GM23338 (cell line): ENCODE data around the gene TFB1M.

ENCODE experiments used
- ETS1 ChIP-seq: IDR thresholded peaks from 2 replicates; pipeline ENCODE4 v1.6.1; 2016; ENCODE audit warnings: antibody characterized with exemption
- EZH2 ChIP-seq: fragments of 200-600 bp; sonication (generic); IDR thresholded peaks from one replicate; pipeline ENCODE4 v1.8.0; 2017; ENCODE audit warnings: antibody characterized with exemption, mild to moderate bottlenecking, low read depth; ENCODE audit not compliant: unreplicated experiment
- EZH2phosphoT487 ChIP-seq: fragments of 200-600 bp; sonication (generic); IDR thresholded peaks from one replicate; pipeline ENCODE4 v1.8.1; 2018; ENCODE audit warnings: antibody characterized with exemption; ENCODE audit not compliant: unreplicated experiment
- JUNB ChIP-seq: IDR thresholded peaks from one replicate; pipeline ENCODE4 v1.6.1; 2016; ENCODE audit warnings: antibody characterized with exemption; ENCODE audit not compliant: unreplicated experiment
- NANOG ChIP-seq: IDR thresholded peaks from 2 replicates; pipeline ENCODE4 v1.6.1; 2016; ENCODE audit warnings: antibody characterized with exemption, borderline replicate concordance
- POLR2AphosphoS5 ChIP-seq: IDR thresholded peaks from 2 replicates; pipeline ENCODE4 v1.6.1; 2016; ENCODE audit warnings: antibody characterized with exemption, low read depth
- STAT1 ChIP-seq: IDR thresholded peaks from one replicate; pipeline ENCODE4 v1.6.1; 2016; ENCODE audit warnings: antibody characterized with exemption; ENCODE audit not compliant: unreplicated experiment
- ZNF114 ChIP-seq: fragments of 250-450 bp; sonication (Bioruptor Pico); IDR thresholded peaks from 2 replicates; pipeline ENCODE4 v1.5.0; 2020; ENCODE audit warnings: mild to moderate bottlenecking, moderate library complexity
- ZNF331 ChIP-seq: fragments of 250-450 bp; sonication (Bioruptor Pico); IDR thresholded peaks from 2 replicates; pipeline ENCODE4 v1.5.0; 2020; ENCODE audit warnings: low read depth, mild to moderate bottlenecking, moderate library complexity
- ZNF462 ChIP-seq: fragments of 250-450 bp; sonication (Bioruptor Pico); IDR thresholded peaks from 2 replicates; pipeline ENCODE4 v1.5.0; 2020; ENCODE audit warnings: mild to moderate bottlenecking, moderate library complexity
- TF ChIP-seq, protein P1 (sequence below), 2 experiments: fragments of 200-600 bp in 1 of 2; sonication (generic) in 1 of 2; conservative IDR thresholded peaks; 2 replicates each; pipeline versions ENCODE4 v1.5.1 to v1.6.1; 2016 to 2017; ENCODE audit warnings: antibody characterized with exemption in 2 of 2, low read depth in 2 of 2, mild to moderate bottlenecking in 2 of 2, moderate library complexity in 1 of 2
- TF ChIP-seq, protein P2 (sequence below): IDR thresholded peaks from one replicate; pipeline ENCODE4 v1.6.1; 2018; ENCODE audit warnings: antibody characterized with exemption; ENCODE audit not compliant: unreplicated experiment

DNA sequence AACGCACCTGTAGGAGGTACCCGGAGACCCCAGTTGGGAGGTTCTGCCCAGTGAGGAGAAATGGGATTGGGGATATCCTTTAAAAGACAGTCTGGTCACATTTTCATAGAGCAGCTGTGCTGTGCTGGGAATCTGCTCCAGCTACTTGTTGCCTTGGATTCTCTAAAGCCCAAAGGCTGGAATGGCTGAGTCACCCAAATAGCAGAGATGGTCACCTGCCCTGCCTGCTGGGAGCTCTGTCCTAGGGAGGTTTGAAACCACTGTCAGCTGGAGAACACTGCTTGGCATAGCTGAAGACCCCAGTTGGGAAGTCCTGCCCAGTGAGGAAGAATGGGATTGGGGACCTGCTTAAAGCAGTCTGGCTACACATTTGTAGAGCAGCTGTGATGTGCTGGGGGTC lies 34.8 kb upstream of the TFB1M start:
- TF ChIP-seq EZH2phosphoT487 (no peak), ETS1 (no peak), POLR2AphosphoS5 (no peak), ZNF114 (CRISPR knock-in tag) (no peak), EZH2 (no peak), STAT1 (no peak), JUNB (no peak), ZNF331 (no peak), ZNF462 (no peak), NANOG (no peak)
- TF ChIP-seq, protein P1, sequence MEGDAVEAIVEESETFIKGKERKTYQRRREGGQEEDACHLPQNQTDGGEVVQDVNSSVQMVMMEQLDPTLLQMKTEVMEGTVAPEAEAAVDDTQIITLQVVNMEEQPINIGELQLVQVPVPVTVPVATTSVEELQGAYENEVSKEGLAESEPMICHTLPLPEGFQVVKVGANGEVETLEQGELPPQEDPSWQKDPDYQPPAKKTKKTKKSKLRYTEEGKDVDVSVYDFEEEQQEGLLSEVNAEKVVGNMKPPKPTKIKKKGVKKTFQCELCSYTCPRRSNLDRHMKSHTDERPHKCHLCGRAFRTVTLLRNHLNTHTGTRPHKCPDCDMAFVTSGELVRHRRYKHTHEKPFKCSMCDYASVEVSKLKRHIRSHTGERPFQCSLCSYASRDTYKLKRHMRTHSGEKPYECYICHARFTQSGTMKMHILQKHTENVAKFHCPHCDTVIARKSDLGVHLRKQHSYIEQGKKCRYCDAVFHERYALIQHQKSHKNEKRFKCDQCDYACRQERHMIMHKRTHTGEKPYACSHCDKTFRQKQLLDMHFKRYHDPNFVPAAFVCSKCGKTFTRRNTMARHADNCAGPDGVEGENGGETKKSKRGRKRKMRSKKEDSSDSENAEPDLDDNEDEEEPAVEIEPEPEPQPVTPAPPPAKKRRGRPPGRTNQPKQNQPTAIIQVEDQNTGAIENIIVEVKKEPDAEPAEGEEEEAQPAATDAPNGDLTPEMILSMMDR (conservative IDR thresholded peaks at IDR 0.05; ENCODE audit: low read depth in 2 of 2), result no peak
- TF ChIP-seq, protein P2, sequence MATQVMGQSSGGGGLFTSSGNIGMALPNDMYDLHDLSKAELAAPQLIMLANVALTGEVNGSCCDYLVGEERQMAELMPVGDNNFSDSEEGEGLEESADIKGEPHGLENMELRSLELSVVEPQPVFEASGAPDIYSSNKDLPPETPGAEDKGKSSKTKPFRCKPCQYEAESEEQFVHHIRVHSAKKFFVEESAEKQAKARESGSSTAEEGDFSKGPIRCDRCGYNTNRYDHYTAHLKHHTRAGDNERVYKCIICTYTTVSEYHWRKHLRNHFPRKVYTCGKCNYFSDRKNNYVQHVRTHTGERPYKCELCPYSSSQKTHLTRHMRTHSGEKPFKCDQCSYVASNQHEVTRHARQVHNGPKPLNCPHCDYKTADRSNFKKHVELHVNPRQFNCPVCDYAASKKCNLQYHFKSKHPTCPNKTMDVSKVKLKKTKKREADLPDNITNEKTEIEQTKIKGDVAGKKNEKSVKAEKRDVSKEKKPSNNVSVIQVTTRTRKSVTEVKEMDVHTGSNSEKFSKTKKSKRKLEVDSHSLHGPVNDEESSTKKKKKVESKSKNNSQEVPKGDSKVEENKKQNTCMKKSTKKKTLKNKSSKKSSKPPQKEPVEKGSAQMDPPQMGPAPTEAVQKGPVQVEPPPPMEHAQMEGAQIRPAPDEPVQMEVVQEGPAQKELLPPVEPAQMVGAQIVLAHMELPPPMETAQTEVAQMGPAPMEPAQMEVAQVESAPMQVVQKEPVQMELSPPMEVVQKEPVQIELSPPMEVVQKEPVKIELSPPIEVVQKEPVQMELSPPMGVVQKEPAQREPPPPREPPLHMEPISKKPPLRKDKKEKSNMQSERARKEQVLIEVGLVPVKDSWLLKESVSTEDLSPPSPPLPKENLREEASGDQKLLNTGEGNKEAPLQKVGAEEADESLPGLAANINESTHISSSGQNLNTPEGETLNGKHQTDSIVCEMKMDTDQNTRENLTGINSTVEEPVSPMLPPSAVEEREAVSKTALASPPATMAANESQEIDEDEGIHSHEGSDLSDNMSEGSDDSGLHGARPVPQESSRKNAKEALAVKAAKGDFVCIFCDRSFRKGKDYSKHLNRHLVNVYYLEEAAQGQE, result no peak
